ENCODE results near the gene KSR1.

- TF ChIP-seq CTCF (conservative IDR thresholded peaks at IDR 0.05; ENCODE audit: low read depth, low read length) (no peak), RAD21 (IDR thresholded peaks at IDR 0.05; ENCODE audit: low read length) (no peak), POLR2A (IDR thresholded peaks at IDR 0.05; ENCODE audit: low read depth, low read length) (no peak), FOS (IDR thresholded peaks at IDR 0.05; ENCODE audit: low read depth, low read length) (no peak), USF2 (IDR thresholded peaks at IDR 0.05; ENCODE audit: low read depth, low read length) (no peak), CHD1 (IDR thresholded peaks at IDR 0.05; ENCODE audit: low read depth, low read length) (no peak), RFX5 (IDR thresholded peaks at IDR 0.05; ENCODE audit: low read depth, low read length) (no peak), CEBPB (IDR thresholded peaks at IDR 0.05; ENCODE audit: low read depth, low read length) (no peak), MAZ (IDR thresholded peaks at IDR 0.05; ENCODE audit: borderline replicate concordance, low read depth, low read length) (no peak), BHLHE40 (IDR thresholded peaks at IDR 0.05; ENCODE audit: low read depth, low read length) (no peak), ELK1 (IDR thresholded peaks at IDR 0.05; ENCODE audit: borderline replicate concordance, low read depth, low read length) (no peak)
Measured at GRCh38 chr17:27644586-27644985, 188.3 kb downstream of the KSR1 start.
